GM18499 (cell line): ENCODE results near the gene FAM120B.

Experiments used
- ATAC-seq: cut with Tn5 transposase; IDR thresholded peaks from one replicate; pipeline ENCODE4 v1.9.1; 2021; ENCODE audit warnings: moderate number of reproducible peaks; ENCODE audit not compliant: insufficient read depth, unreplicated experiment

Gene FAM120B

DNA sequence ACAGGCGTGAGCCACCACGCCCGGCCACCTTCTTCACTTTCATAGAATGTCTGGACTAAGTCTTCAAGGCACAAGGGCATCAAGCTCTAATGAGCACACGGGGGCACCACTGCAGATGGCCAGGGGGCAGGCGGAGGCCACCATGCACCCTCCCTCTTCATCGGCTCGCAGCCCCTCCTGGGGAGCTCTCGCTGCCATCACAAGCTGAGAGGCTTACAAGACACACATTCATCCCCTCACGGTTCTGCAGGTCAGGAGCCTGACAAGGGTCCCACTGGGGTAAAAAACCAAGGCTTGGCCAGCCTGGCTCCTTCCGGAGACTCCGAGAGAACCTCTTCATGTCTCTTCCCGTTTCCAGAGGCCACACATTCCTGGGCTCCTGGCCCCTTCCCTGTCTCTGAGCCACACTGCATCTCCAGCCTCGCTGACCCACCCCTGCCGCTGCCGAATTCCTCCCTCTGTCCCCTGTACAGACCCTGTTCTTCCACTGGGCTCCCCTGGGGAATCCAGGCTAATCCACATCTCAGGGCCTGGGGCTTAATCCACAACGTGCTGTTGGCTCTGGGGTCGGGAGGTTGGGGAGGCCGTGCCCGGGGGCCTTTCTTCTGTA is 35.5 kb upstream of the FAM120B start:
- ATAC-seq = no peak

DNA sequence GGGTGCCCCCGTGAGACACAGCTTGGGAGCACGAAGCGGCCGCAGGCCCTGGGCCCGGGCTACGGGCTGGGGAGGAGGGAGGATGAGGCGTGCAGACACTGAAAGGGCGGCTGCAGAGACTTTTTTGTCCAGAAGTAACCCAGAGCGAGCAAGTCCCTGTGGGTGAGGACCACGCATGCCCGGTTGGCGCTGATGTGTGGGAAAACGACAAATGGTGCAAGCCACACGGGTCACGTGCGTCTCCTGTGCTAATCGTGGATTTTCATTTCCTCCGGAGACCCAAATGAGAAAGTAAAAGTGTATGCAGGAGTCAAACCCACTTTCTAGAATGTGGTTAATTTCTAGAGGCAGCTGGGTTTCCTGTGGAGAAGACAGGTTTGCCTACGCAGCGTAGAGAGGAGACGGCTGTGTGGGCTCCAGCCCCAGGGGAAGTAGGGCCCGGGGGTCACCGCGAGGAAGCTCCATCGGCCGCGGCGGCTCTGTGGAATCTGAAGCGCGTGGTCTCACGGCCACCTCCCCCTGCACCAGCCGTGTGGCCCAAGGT is 34.7 kb upstream of the FAM120B start:
- ATAC-seq = peak; percentile 70

- no peak for ATAC-seq
Observed at GRCh38 chr6:170272341-170273065, 34.1 kb upstream of the FAM120B start.

DNA sequence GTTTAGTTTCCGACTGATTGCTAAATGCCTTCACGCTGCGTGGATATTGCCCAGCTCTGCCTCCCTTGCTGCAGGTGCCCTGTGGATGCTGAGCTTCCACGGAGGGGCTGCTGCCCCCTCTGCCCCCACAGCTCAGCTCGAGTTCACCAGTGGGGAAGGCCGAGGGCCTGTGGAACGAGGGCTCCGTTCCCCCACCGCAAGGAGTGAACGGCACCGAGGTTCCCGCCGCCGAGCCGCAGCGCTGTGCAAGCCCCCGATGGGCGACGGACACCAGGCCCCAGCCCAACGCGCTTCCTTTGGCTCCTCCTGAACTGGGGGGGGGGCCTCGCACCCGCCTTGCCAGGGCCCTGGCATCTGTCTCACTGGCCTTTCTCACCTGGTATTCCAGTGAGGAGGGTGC is 33.4 kb upstream of the FAM120B start:
- no peak for ATAC-seq

DNA sequence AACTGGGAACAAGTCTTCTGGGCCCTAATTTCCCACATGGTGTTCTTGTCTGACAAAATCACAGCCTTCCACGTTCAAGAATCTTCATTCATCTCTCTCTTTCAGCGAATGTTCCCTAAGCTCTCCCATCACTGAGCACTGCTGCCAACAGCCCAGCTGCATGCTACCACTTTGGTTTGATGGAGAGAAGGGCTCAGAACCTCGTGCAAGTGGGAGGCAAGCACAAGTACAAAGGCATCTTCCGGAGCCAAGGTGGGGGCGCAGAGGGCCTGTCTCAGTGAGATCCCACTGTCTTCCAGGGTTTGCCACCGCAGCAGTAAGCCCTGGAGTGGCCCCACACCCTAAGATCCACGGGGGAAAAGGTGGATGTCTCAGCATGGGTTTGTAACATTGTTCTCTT is 32.9 kb upstream of the FAM120B start:
- no peak for ATAC-seq

DNA sequence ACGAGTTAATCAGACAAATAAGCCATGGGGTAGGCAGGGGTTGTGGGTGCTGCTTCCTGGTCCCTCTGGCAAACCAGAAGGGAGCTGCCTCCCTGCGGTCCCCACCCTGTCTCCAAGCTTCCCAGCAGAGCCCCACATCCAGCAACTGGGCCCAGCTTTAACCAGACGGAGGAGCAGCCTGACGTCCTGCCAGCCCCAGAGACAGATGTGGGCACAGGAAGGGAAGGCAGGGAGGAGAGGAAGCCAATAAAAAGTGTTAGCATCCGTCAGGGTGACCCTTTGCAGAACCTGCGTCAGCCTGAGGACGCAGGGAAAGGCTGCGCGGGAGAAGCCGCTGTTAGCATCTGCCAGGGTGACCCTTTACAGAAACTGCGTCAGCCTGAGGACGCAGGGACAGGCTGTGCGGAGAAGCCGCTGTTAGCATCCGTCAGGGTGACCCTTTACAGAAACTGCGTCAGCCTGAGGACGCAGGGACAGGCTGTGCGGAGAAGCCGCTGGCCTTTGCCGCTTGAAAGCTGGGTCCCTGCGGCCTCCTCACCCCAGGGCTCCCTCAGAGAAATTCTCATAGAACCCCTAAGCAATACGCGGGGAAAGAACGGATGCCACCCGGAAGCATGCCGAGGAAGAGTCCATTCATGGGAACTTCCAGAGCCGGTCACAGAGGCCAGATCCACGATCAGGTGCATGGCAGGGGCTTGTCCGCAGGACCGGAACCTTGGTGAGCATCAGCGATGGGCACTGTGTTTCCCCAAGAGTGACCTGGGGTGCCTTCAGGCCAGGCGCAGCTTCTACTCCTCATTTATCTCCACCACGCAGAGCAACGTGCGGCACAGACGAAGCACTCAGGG is 31.6 kb upstream of the FAM120B start:
- no peak for ATAC-seq

DNA sequence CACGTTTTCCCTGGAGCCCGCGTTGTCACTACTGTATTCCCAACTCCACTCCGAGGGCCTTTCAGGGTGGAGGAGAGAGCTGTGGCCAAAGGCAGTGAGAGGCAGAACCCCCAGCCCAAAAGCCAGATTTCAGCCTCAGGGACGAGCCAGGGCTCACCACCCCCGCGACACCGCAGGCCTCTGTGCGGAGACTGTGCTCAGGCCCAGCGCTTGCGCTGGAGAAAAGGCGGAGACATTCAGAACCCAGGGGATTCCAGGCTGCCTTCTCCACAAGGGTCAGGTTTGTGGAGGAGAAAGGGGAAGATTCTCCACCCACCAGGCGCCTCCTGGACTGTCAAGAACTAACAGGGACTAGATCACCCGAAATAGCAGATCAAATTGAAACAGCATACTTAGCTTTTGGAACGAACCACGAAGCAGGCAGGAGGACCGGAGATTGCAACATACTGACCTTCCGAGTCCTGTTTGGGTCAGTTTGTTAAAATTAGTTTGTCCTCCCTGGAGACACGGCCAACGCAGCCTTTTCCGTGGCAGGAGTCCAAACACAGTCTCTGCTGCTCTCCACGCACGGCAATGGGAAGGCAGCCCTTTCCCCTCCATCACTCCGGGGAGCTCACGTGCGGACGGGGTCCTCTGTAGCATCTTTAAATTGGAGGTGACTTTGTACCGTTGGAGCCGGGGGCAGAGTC is 30.0 kb upstream of the FAM120B start:
- no peak for ATAC-seq

DNA sequence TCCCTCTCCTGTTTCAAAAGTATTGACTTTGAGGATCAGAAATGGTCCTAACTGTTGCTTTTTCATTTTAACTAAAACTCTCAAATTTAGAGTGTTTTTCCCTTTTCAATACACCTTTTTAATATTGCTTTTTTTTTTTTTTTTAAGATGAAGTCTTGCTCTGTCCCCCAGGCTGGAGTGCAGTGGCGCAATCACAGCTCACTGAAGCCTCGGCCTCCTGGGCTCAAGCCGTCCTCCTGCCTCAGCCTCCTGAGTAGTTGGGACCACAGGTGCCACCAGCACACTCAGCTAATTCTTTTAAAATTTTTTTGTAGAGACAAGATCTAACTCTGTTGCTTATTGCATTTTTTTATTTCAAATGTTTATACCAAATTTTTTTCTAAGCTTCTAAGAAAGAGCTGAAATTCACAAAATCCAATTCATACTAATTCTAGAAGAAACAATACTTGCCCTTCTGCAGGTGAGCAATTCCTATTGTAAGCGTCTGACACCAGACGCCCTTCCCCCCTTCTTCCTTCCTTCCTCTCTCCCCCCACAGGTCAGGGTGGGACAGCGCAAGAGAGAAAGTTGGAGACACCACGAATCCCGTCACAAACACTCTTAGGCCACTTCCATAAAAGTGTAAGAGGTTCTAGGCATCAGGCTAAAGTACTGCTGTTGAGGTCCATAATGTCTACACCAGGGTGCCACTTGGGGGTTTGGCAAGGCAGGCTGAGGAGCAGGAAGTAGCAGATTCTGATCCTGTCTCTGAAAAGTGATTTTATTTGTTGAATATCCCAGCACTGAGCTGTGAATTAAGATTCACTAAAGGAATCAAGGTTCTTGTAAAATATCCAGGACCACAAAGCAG is 28.4 kb upstream of the FAM120B start:
- no peak for ATAC-seq

DNA sequence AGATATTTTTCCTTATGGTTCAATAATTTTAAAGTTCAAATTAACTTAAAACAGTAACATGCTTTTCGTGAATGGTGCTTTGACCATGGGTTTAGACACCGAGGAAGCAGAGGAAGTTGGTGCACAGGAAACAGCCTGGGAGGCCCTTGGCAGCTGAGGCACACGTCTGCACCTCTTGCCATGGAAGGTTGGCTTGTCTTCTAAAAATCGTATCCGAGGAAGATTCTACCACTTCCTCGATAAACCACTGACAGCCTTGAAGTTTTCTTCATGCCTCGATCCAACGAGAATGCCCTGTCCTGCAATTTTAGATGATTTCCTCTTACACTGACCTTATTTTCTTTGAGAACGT is 27.8 kb upstream of the FAM120B start:
- no peak for ATAC-seq

DNA sequence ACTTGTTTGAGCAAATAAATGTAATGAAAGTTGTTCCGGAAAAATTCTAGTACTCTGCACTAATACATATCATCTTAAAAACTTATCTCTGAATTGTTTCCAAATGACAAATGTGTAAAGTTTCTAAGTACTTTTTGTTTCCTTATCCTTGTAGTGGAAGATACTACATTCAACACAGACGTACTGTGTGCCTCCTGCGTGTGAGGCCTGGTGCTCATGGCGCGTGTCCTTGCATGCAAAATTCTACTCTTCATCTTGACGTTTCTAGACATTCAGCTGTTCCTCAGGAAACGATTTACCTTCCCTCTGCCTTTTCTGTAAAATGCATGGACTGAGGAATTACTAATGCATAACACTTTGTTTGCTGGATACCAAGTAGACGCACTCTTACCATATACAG is 27.1 kb upstream of the FAM120B start:
- ATAC-seq = no peak

DNA sequence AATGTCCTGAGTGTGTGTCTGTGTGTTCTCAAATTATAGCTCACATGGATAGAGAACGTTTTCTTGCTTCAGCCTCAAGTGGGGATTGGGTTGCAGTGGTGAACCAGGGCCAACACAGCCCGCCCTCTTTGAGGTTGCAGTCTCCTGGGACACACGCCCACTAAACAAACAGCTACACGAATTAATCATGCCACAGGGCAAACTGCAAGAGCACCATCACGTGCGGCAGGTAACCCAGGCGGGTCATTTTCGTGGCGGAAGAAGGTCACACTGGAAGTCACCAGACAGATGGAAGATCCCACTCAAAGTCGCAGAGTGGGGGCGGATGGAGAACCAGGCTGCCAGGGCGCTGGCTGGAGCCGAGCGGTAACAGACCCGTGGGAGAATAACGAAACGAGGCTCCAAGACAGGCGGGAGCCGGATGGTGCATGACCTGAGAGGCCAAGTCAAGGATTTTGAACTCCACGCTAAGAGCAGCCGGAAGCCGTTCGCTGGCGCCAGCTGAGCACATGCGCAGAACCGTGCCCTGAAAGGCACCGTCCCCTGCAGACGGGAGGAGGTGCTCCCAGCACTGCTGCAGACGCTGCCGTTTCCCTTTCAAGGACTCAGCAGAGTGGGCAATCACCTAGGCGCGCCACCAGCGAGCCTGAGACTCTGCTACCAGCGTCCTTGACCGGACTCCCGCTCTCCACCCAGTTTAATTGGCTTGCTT is 26.4 kb upstream of the FAM120B start:
- ATAC-seq = peak; percentile 71

GRCh38 chr6:170280689-170281045 is 25.9 kb upstream of the FAM120B start:
- ATAC-seq = peak; percentile 21

- no peak for ATAC-seq
Observed at GRCh38 chr6:170281331-170282292, 24.9 kb upstream of the FAM120B start.

DNA sequence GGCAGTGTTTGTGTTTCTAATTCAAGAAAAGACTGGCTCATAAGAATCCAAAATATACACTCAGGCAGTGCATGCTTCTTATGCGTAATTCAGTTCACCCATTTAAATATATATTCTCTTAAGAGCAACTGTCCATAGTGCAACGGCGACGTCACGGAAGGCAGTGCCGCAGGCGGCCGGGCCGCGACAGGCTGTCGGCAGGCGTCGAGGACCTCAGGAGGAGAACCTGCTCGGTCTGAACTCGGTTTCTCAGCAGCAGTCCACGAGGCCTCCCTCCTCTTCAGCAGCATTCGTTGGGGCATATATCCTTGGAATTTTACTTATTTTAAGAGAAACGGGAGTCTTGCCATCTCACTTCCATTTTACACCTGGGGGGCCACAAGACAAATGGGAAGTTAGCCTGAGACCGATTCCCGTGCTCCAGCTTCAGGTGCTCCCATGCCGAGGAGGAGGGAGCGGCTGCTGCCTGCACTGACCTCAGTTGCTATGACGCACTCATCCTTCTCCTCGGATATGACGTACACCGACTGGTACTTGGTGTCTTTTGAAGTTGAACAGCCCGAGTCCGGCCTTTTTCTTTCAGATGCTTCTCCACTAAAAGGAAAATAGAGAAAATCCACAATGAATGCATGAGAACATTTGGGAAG is 23.9 kb upstream of the FAM120B start:
- ATAC-seq = no peak

DNA sequence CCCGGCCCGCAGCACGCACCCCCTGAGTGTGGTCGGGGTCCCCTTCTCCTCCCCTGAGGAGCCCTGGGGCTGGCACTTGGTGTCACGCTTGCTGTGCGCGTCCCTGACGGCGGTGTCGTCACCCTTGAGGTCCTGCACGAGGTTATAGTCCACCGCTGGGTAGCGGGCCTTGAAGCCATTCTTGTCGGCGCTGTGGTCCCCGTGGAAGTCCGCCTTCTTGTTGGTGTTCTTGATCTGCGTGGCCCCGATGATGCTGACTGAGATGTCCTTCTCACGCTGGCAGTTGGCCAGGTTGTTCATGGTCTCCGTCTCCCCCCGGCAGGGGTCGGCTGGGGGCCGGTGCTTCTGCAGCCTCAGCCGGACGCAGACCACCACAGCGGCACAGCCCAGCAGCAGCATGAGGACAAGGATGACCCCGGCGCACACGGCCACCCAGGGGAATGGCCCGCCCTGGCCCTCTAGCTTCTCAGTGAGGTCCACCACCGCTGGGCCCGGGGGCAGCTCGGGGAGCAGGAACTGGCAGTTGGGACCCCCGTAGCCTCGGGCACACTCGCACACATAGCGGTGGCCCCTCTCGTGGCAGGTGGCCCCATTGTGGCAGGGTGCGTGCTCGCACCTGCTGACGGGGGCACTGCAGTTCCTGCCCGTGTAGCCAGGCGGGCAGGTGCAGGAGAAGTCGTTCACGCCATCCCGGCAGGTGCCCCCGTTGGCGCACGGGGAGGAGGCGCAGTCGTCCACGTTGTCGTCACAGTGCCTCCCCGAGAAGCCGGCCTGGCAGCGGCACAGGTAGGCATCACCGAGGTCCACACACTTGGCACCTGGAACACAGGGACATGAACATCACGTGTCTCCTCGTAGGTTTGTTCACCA is 23.1 kb upstream of the FAM120B start:
- ATAC-seq = no peak

DNA sequence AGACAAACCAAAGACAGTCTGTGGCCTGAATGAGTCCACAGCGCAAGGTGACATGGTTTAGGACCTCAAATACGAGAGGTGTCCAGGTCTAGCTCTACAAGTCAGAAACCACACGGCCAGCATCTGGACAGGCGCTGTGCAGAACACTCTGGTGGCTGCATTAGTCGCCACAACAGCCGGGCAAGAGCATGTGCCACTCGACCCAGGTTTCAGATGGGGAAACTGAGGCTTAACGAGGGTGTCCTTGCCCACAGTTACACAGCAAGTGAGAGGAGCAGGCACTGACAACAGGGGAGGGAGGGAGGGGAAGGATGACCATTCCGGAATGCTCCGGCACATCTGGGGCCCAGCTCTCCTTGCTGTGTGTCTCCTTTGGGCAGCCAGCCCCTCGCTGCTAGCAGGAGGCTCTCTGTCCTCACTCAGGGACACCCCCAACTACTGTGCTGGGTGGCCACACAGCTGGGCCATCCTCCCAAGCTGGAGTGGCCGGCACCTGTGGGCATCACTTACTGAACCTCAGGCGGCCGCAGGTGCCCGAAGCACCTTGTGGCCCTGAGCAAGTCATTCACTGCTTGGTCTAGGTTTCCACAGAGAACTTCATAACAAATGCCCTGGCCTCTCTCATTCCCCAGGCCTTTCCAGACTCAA is 22.3 kb upstream of the FAM120B start:
- no peak for ATAC-seq
